ENCODE data around the gene TLE3.

TLE3 gene

GRCh38 chr15:70034596-70034995, 63.1 kb downstream of the TLE3 start:
- no peak for DNase-seq (ENCODE audit: extremely low read depth, insufficient read length)
- Histone ChIP-seq H3K27me3 (replicated peaks; ENCODE audit: control insufficient read depth, insufficient read depth, low read length) (no peaks in the 10 kb centered on the region), H3K36me3 (ENCODE audit: control insufficient read depth, insufficient read depth, low read length) (no peaks in the 10 kb centered on the region), H3K4me3 (replicated peaks; ENCODE audit: low read depth, low read length) (no peak overlapping the region)
- no peak for TF ChIP-seq CTCF (IDR thresholded peaks at IDR 0.05; ENCODE audit: insufficient read depth, low read length, poor library complexity, severe bottlenecking)

DNA sequence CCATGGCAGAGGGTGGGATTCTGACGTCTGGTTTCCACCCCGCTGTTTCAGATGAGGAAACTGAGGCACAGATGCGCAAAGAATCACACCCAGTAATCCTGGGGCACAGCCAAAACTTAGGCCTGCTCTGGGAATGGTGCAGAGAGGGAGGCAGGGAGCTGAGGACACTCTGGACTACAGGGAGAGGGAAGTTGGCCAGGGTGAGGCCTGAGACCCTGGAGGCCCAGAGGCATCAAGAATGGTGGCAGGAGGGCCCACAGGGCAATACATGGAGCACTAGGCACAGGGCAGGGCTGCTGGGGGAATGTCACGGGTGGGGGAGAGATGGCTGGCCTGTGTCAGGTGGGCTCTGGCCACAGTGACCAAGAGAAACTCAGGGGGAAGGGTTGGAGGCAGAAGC, 63.6 kb downstream of the TLE3 start:
- no peak for TF ChIP-seq CTCF (IDR thresholded peaks at IDR 0.05; ENCODE audit: insufficient read depth, low read length, poor library complexity, severe bottlenecking)
- no peak for DNase-seq (ENCODE audit: extremely low read depth, insufficient read length)
- no peak overlapping the region for H3K4me3 ChIP-seq (replicated peaks; ENCODE audit: low read depth, low read length)
- no peaks in the 10 kb centered on the region for H3K27me3 ChIP-seq (replicated peaks; ENCODE audit: control insufficient read depth, insufficient read depth, low read length)
- no peaks in the 10 kb centered on the region for H3K36me3 ChIP-seq (ENCODE audit: control insufficient read depth, insufficient read depth, low read length)

DNA sequence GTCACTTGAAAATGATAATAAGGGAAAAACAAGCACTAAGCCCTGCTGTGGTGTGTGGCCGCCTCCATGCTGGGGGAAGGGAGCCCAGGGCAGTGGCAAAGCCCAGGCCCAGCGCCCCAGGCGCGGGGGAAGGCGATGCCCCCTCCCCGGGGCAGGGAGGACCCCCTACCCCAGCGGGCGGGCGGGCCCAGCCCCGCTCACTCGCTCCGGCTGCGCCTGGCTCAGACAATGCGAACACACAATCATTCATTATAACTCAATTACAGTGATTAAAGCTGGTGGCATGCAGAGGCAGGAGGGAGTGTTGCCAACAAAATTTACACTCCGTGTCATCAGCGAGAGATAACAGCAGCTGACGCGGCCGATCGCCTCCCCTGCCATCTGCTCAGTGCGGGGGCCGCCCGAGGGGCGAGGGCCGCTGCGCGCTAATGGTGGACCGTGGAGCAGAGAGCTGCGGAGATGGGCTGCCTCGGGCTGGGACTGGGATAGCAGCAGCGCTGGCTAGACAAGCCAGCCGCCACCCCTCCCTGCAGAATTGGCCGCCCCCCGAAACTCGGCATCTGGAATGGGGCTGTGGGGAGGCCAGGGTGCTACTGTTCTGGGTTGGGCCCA, 64.1 kb downstream of the TLE3 start:
- Histone ChIP-seq H3K36me3 (ENCODE audit: control insufficient read depth, insufficient read depth, low read length) (no peaks in the 10 kb centered on the region), H3K4me3 (replicated peaks; ENCODE audit: low read depth, low read length) (no peak overlapping the region), H3K27me3 (replicated peaks; ENCODE audit: control insufficient read depth, insufficient read depth, low read length) (no peaks in the 10 kb centered on the region)
- no peak for DNase-seq (ENCODE audit: extremely low read depth, insufficient read length)
- TF ChIP-seq CTCF (IDR thresholded peaks at IDR 0.05; ENCODE audit: insufficient read depth, low read length, poor library complexity, severe bottlenecking): no peak

DNA sequence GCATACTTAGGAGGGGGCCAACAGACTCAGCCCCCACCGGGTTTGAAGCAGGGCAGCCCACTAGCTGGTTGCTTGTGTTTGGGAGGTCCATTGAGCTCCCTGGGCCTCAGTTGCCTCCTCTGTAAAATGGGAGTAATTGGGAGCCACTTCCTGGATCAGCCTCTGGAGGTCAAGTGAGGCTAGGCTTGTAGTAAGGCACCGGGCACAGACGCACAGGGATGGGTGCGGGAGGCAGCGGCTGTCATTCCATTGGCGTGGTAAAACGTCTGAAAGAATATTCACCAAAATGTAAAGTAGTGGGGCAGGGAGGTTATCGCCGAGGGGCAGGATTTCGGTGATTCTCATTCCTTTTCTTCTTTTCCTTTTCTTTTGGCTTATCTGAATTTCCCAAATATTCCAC, 64.6 kb downstream of the TLE3 start:
- Histone ChIP-seq H3K36me3 (ENCODE audit: control insufficient read depth, insufficient read depth, low read length) (no peaks in the 10 kb centered on the region), H3K4me3 (replicated peaks; ENCODE audit: low read depth, low read length) (no peak overlapping the region), H3K27me3 (replicated peaks; ENCODE audit: control insufficient read depth, insufficient read depth, low read length) (no peaks in the 10 kb centered on the region)
- no peak for DNase-seq (ENCODE audit: extremely low read depth, insufficient read length)
- TF ChIP-seq CTCF (IDR thresholded peaks at IDR 0.05; ENCODE audit: insufficient read depth, low read length, poor library complexity, severe bottlenecking): no peak

DNA sequence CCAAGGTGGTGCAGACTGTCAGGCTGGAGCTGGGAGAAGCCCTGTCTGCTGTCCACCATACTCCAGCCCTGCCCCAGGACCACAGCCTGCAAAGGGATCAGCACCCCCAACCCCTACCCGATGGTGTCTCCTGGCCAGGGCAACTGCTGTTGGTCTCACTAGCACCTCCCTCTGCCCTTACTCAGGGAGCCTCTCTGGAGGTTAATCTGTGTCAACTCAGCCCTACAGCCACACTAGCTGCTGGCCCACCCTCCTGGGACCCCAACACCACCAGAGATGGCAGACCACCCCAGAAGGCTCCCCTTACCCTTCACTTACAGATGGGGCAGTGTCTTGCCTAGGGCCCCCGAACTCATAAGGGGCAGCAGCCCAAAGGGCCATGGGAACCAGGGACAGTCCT, 65.2 kb downstream of the TLE3 start:
- Histone ChIP-seq H3K27me3 (replicated peaks; ENCODE audit: control insufficient read depth, insufficient read depth, low read length) (no peaks in the 10 kb centered on the region), H3K36me3 (ENCODE audit: control insufficient read depth, insufficient read depth, low read length) (no peaks in the 10 kb centered on the region), H3K4me3 (replicated peaks; ENCODE audit: low read depth, low read length) (no peak overlapping the region)
- no peak for TF ChIP-seq CTCF (IDR thresholded peaks at IDR 0.05; ENCODE audit: insufficient read depth, low read length, poor library complexity, severe bottlenecking)
- no peak for DNase-seq (ENCODE audit: extremely low read depth, insufficient read length)

DNA sequence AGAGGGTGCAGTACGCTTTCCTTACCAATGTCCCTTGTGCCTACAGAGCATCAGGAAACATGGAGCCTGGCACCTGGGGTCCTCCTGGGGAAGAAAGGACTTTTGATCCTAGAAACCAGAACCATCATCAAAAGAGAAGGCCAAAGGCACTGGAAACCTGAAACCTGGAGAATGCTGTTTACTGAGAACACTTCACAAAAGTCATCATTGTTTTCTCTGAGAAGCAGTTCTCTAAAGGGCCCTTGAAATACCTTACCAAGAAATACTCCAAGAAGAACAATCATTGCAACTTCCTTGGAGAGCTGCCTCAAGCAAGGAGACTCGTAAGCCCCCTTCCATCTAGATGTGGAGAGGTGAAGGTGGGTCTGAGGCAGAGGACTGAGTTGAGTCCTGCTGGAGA, 66.0 kb downstream of the TLE3 start:
- DNase-seq (ENCODE audit: extremely low read depth, insufficient read length): no peak
- no peak for TF ChIP-seq CTCF (IDR thresholded peaks at IDR 0.05; ENCODE audit: insufficient read depth, low read length, poor library complexity, severe bottlenecking)
- no peak overlapping the region for H3K4me3 ChIP-seq (replicated peaks; ENCODE audit: low read depth, low read length)
- no peaks in the 10 kb centered on the region for H3K27me3 ChIP-seq (replicated peaks; ENCODE audit: control insufficient read depth, insufficient read depth, low read length)
- H3K36me3 ChIP-seq (ENCODE audit: control insufficient read depth, insufficient read depth, low read length): no peaks in the 10 kb centered on the region
